Muscle of leg (tissue), 16 donors: ENCODE results near the gene LYSET. TPM values are rescaled to one million over a fixed set of nuclear protein-coding genes. Genes with fewer than 3 reads are reported as not detected.
"Not testable (repeated sequence)": the region's sequence is repeated elsewhere in the genome, so short reads cannot be mapped to it uniquely, and the experiment has no call there.

Source experiments
- DNase-seq: peaks from one replicate; pipeline ENCODE4 v3.0.0; 2013
- H3K27ac ChIP-seq: one replicate; pipeline ENCODE4 v1.5.1; 2013; ENCODE audit warnings: mild to moderate bottlenecking, low read length, control low read depth
- H3K27me3 ChIP-seq: one replicate; pipeline ENCODE4 v1.6.1; 2013; ENCODE audit warnings: low read length; ENCODE audit not compliant: control insufficient read depth, insufficient read depth
- H3K36me3 ChIP-seq: one replicate; pipeline ENCODE4 v1.6.1; 2013; ENCODE audit warnings: low read length; ENCODE audit not compliant: control insufficient read depth, insufficient read depth
- H3K4me1 ChIP-seq: one replicate; pipeline ENCODE4 v1.6.1; 2013; ENCODE audit warnings: low read length; ENCODE audit not compliant: control insufficient read depth, insufficient read depth
- H3K4me3 ChIP-seq: one replicate; pipeline ENCODE4 v1.5.1; 2013; ENCODE audit warnings: low read length, control low read depth
- H3K9me3 ChIP-seq: replicated peaks from 2 replicates; pipeline ENCODE4 v1.6.1; 2013; ENCODE audit warnings: low read depth, low read length; ENCODE audit not compliant: control insufficient read depth
- WGBS: methylation state at CpG from one replicate; pipeline ENCODE4 v1.1.5; 2013; ENCODE audit warnings: missing lambda C conversion rate; ENCODE audit not compliant: insufficient coverage; 5-methylcytosine and 5-hydroxymethylcytosine counted together
- long read RNA-seq, 11 donors: transcript quantifications; one replicate each; lab custom pipeline, GENCODE V29; 2026
- polyA plus RNA-seq, 8 donors: library from polyadenylated mRNA; unstranded; fragments of 120-200 nt; gene quantifications; one replicate each; pipeline versions ENCODE4 v1.2.1 to v1.2.3, GENCODE V29; 2013; ENCODE audit warnings: inconsistent platforms in 1 of 8, low replicate concordance in 1 of 8; ENCODE audit not compliant: insufficient read length in 8 of 8, insufficient read depth in 1 of 8
- total RNA-seq: library from RNA; stranded (reverse); fragments of 120-200 nt; gene quantifications from one replicate; pipeline ENCODE4 v1.2.4, GENCODE V29; 2013

The LYSET gene
- total RNA-seq (12.1 TPM), polyA plus RNA-seq (10 to 100 TPM; 13.9 to 19.2 (median 16.3) TPM)
- long read RNA-seq, donor 1, partial matches to known transcripts = 0 of 3 reads
- long read RNA-seq, donor 1, other reads (novel, unspliced or antisense) = 0 of 3 reads
- long read RNA-seq, donor 2, partial matches to known transcripts = 0 of 1 reads
- long read RNA-seq, donor 2, other reads (novel, unspliced or antisense) = 0 of 1 reads
- long read RNA-seq, donor 3, transcript TMEM251-201 (2 exons, 909 nt) = major isoform, 6 of 8 reads
- long read RNA-seq, donor 3, partial matches to known transcripts = 0 of 8 reads
- long read RNA-seq, donor 3, other reads (novel, unspliced or antisense) = 0 of 8 reads
- long read RNA-seq, donor 4, transcript TMEM251-201 (2 exons, 909 nt) = major isoform, 7 of 9 reads
- long read RNA-seq, donor 4, partial matches to known transcripts = 0 of 9 reads
- long read RNA-seq, donor 4, other reads (novel, unspliced or antisense) = 0 of 9 reads
- long read RNA-seq, donor 5, transcript TMEM251-201 (2 exons, 909 nt) = major isoform, 14 of 18 reads
- long read RNA-seq, donor 5, partial matches to known transcripts = 0 of 18 reads
- long read RNA-seq, donor 5, other reads (novel, unspliced or antisense) = 0 of 18 reads
- long read RNA-seq, donor 6, transcript TMEM251-201 (2 exons, 909 nt) = major isoform, 7 of 16 reads
- long read RNA-seq, donor 6, partial matches to known transcripts = 7 of 16 reads
- long read RNA-seq, donor 6, other reads (novel, unspliced or antisense) = 0 of 16 reads
- long read RNA-seq, donor 7, transcript TMEM251-201 (2 exons, 909 nt) = major isoform, 10 of 13 reads
- long read RNA-seq, donor 7, partial matches to known transcripts = 0 of 13 reads
- long read RNA-seq, donor 7, other reads (novel, unspliced or antisense) = 0 of 13 reads
- long read RNA-seq, donor 8, transcript TMEM251-201 (2 exons, 909 nt) = major isoform, 12 of 13 reads
- long read RNA-seq, donor 8, partial matches to known transcripts = 0 of 13 reads
- long read RNA-seq, donor 8, other reads (novel, unspliced or antisense) = 0 of 13 reads
- long read RNA-seq, donor 9, transcript TMEM251-201 (2 exons, 909 nt) = major isoform, 6 of 6 reads
- long read RNA-seq, donor 9, partial matches to known transcripts = 0 of 6 reads
- long read RNA-seq, donor 9, other reads (novel, unspliced or antisense) = 0 of 6 reads
- long read RNA-seq, donor 10, transcript TMEM251-202 (2 exons, 1,303 nt) = minor isoform, 5 of 20 reads
- long read RNA-seq, donor 10, transcript TMEM251-201 (2 exons, 909 nt) = major isoform, 9 of 20 reads
- long read RNA-seq, donor 10, partial matches to known transcripts = 6 of 20 reads
- long read RNA-seq, donor 10, other reads (novel, unspliced or antisense) = 0 of 20 reads
- long read RNA-seq, donor 11, transcript TMEM251-201 (2 exons, 909 nt) = major isoform, 12 of 12 reads
- long read RNA-seq, donor 11, partial matches to known transcripts = 0 of 12 reads
- long read RNA-seq, donor 11, other reads (novel, unspliced or antisense) = 0 of 12 reads

GRCh38 chr14:93184391-93185348 lies at the start of gene LYSET, which contains the start of gene MOAP1:
LYSET (plus strand) TSS chr14:93185317; CDS start chr14:93185406, 89 bp downstream.
MOAP1 (minus strand) TSS chr14:93184897; CDS start chr14:93184242, 655 bp downstream.
- H3K27ac ChIP-seq = peak within 1 kb of the TSS; percentile 95
- H3K4me1 ChIP-seq = peaks cover 16% of the 10 kb centered on the region
- under 1% methylated on average over 121 of the region's 124 CpGs for WGBS
- no peaks in the 10 kb centered on the region for H3K27me3 ChIP-seq
- peak within 1 kb of the TSS; percentile 78 for H3K4me3 ChIP-seq
- H3K9me3 ChIP-seq = no peaks in the 10 kb centered on the region
- peaks cover 20% of the 10 kb centered on the region for H3K36me3 ChIP-seq
- peak; percentile 92 for DNase-seq

GRCh38 chr14:93135399-93135798 lies 49.7 kb upstream of the LYSET start:
- WGBS = 85% methylated on average over 3 of the region's 5 CpGs
- Histone ChIP-seq H3K36me3 (no peaks in the 10 kb centered on the region), H3K4me1 (peaks cover 4% of the 10 kb centered on the region), H3K27ac (no peak overlapping the region), H3K27me3 (no peaks in the 10 kb centered on the region), H3K9me3 (no peaks in the 10 kb centered on the region), H3K4me3 (no peak overlapping the region)
- DNase-seq = no peak

- H3K9me3 ChIP-seq = no peaks in the 10 kb centered on the region
- H3K36me3 ChIP-seq = no peaks in the 10 kb centered on the region
- peaks cover 4% of the 10 kb centered on the region for H3K4me1 ChIP-seq
- 71% methylated on average over 8 of the region's 8 CpGs for WGBS
- no peak overlapping the region for H3K4me3 ChIP-seq
- H3K27me3 ChIP-seq = no peaks in the 10 kb centered on the region
- DNase-seq = no peak
- no peak overlapping the region for H3K27ac ChIP-seq
Observed at GRCh38 chr14:93136009-93136408, 49.1 kb upstream of the LYSET start.

GRCh38 chr14:93136508-93136907 lies 48.6 kb upstream of the LYSET start:
- not testable (repeated sequence) for H3K27me3 ChIP-seq, H3K4me3 ChIP-seq, DNase-seq, H3K27ac ChIP-seq, H3K36me3 ChIP-seq, H3K9me3 ChIP-seq, H3K4me1 ChIP-seq
- WGBS = 84% methylated on average over 12 of the region's 13 CpGs

GRCh38 chr14:93137864-93138263 lies 47.3 kb upstream of the LYSET start:
- H3K27ac ChIP-seq = no peak overlapping the region
- no peaks in the 10 kb centered on the region for H3K36me3 ChIP-seq
- H3K9me3 ChIP-seq = no peaks in the 10 kb centered on the region
- H3K4me3 ChIP-seq = no peak overlapping the region
- WGBS = no CpG with 5 or more reads among the region's 17 CpGs
- H3K27me3 ChIP-seq = no peaks in the 10 kb centered on the region
- peaks cover 4% of the 10 kb centered on the region for H3K4me1 ChIP-seq
- peak; percentile 44 for DNase-seq

- 87% methylated on average over 8 of the region's 13 CpGs for WGBS
- no peak for DNase-seq
Observed at GRCh38 chr14:93142854-93143652, 42.1 kb upstream of the LYSET start.

GRCh38 chr14:93146119-93146518 lies 39.0 kb upstream of the LYSET start:
- Histone ChIP-seq H3K27me3 (peaks cover 5% of the 10 kb centered on the region), H3K4me1 (no peaks in the 10 kb centered on the region), H3K4me3 (no peak overlapping the region), H3K9me3 (no peaks in the 10 kb centered on the region), H3K36me3 (no peaks in the 10 kb centered on the region), H3K27ac (no peak overlapping the region)
- DNase-seq = no peak
- 72% methylated on average over 8 of the region's 9 CpGs for WGBS

More at GRCh38 chr14:93142854-93143652, 42.1 kb upstream of the LYSET start:
- H3K9me3 ChIP-seq = no peaks in the 10 kb centered on the region
- H3K4me3 ChIP-seq = no peak overlapping the region
- no peaks in the 10 kb centered on the region for H3K27me3 ChIP-seq
- peaks cover under 1% of the 10 kb centered on the region for H3K4me1 ChIP-seq
- no peak overlapping the region for H3K27ac ChIP-seq
- no peaks in the 10 kb centered on the region for H3K36me3 ChIP-seq

- H3K27ac ChIP-seq = no peak overlapping the region
- DNase-seq = no peak
- no peaks in the 10 kb centered on the region for H3K36me3 ChIP-seq
- no peaks in the 10 kb centered on the region for H3K9me3 ChIP-seq
- no peak overlapping the region for H3K4me3 ChIP-seq
- H3K27me3 ChIP-seq = peaks cover 5% of the 10 kb centered on the region
- no peaks in the 10 kb centered on the region for H3K4me1 ChIP-seq
- 89% methylated on average over 7 of the region's 8 CpGs for WGBS
Observed at GRCh38 chr14:93148979-93149378, 36.1 kb upstream of the LYSET start.
